IMR-90 (cell line): Measurements from ENCODE around the gene CCDC116.

Experiments
- CTCF ChIP-seq: conservative IDR thresholded peaks from 2 replicates; pipeline ENCODE4 v1.5.1; 2012; ENCODE audit warnings: mild to moderate bottlenecking, low read depth, low read length, improper control_type of control experiment
- MAFK ChIP-seq: IDR thresholded peaks from 2 replicates; pipeline ENCODE4 v1.6.1; 2012; ENCODE audit warnings: low read depth, low read length, improper control_type of control experiment
- MAZ ChIP-seq: IDR thresholded peaks from 2 replicates; pipeline ENCODE4 v1.6.1; 2012; ENCODE audit warnings: low read depth, mild to moderate bottlenecking, low read length, improper control_type of control experiment, moderate library complexity, borderline replicate concordance
- POLR2A ChIP-seq: IDR thresholded peaks from 2 replicates; pipeline ENCODE4 v1.6.1; 2012; ENCODE audit warnings: mild to moderate bottlenecking, low read depth, low read length
- RAD21 ChIP-seq: IDR thresholded peaks from 2 replicates; pipeline ENCODE4 v1.6.1; 2012; ENCODE audit warnings: low read length, improper control_type of control experiment
- RFX5 ChIP-seq: IDR thresholded peaks from 2 replicates; pipeline ENCODE4 v1.8.0; 2012; ENCODE audit warnings: low read depth, mild to moderate bottlenecking, low read length, moderate library complexity
- TF ChIP-seq, protein P1 (sequence below): fragments of 150-350 bp; IDR thresholded peaks from 2 replicates; pipeline ENCODE4 v1.6.1; 2017; ENCODE audit warnings: mild to moderate bottlenecking, antibody characterized with exemption, low read length, low read depth

- TF ChIP-seq RFX5 (no peak), CTCF (no peak), MAZ (no peak), MAFK (no peak), POLR2A (no peak), RAD21 (no peak)
- TF ChIP-seq, protein P1, sequence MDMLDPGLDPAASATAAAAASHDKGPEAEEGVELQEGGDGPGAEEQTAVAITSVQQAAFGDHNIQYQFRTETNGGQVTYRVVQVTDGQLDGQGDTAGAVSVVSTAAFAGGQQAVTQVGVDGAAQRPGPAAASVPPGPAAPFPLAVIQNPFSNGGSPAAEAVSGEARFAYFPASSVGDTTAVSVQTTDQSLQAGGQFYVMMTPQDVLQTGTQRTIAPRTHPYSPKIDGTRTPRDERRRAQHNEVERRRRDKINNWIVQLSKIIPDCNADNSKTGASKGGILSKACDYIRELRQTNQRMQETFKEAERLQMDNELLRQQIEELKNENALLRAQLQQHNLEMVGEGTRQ: no peak
Observed at GRCh38 chr22:21679383-21679782, 46.8 kb downstream of the CCDC116 start.
